ENCODE data around the gene ATXN7L1.
A peak's percentile ranks its signal among the peaks of the same experiment; 100 is the strongest.

Gene ATXN7L1

DNA sequence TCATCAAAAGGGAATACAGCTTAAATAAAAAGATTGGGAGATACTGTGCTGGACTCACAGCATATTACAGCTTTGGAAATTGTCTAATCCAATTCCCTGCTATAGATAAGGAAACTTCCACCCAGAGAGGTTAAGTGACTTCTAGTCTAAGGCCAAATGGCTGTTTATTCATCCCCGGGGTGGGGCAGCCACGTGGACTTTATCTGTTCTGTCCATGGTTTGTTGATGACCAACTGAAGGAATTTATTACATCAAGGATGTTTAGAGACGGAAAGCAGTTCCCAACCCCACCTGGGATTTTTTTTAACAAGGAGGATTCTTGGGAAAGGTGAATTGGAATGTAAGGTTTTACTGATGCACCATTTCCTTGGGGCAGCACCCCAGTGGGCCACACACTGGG lies 88.6 kb downstream of the ATXN7L1 start:
- Histone ChIP-seq H2BK5ac (ENCODE audit: low read length) (no peak overlapping the region), H3K4me2 (ENCODE audit: insufficient read depth, low read length, poor library complexity, severe bottlenecking) (no peak overlapping the region), H3K27me3 (ENCODE audit: control insufficient read depth in 3 of 3, insufficient read depth in 3 of 3, low read depth in 1 of 3, low read length in 3 of 3) (no peaks in the 10 kb centered on the region), H4K91ac (ENCODE audit: low read depth, low read length, poor library complexity) (no peak overlapping the region), H3K14ac (ENCODE audit: low read length) (no peak overlapping the region), H3K4ac (ENCODE audit: low read length) (no peak overlapping the region), H2AK5ac (ENCODE audit: low read depth, low read length) (no peak overlapping the region), H3K4me1 (ENCODE audit: control insufficient read depth in 2 of 2, insufficient read depth in 1 of 2, low read depth in 1 of 2, low read length in 2 of 2) (peaks cover 0 to 5% of the 10 kb centered on the region in 2 donors), H3K27ac (replicated peaks; ENCODE audit: low read length) (no peak overlapping the region), H3K79me1 (ENCODE audit: low read depth, low read length) (no peaks in the 10 kb centered on the region), H3K23ac (ENCODE audit: low read depth, low read length, poor library complexity) (no peak overlapping the region), H2BK12ac (ENCODE audit: low read length) (no peak overlapping the region), H2BK120ac (ENCODE audit: low read depth, low read length) (no peak overlapping the region), H3K36me3 (replicated peaks in 1 of 2; ENCODE audit: control insufficient read depth in 2 of 2, insufficient read depth in 2 of 2, low read length in 2 of 2) (peaks cover 0 to 7% of the 10 kb centered on the region in 2 donors), H3K9ac (ENCODE audit: low read depth, low read length, poor library complexity) (no peak overlapping the region), H3K4me3 (ENCODE audit: low read length in 2 of 2) (no peak overlapping the region), H4K8ac (ENCODE audit: low read depth, low read length) (no peak overlapping the region), H2AFZ (ENCODE audit: low read length) (no peak overlapping the region), H2BK15ac (ENCODE audit: low read length) (no peak overlapping the region), H3K18ac (ENCODE audit: low read length) (no peak overlapping the region), H3K9me3 (replicated peaks in 1 of 2; ENCODE audit: control insufficient read depth in 2 of 2, insufficient read depth in 1 of 2, low read depth in 1 of 2, low read length in 2 of 2) (no peaks in the 10 kb centered on the region)
- DNase-seq (ENCODE audit: low spot score), result no peak
- WGBS, 2 donors (ENCODE audit: extremely low coverage in 2 of 2, insufficient read length in 2 of 2, insufficient replicate concordance in 1 of 2), result no CpG with 5 or more reads among the region's 3 CpGs

- no peaks in the 10 kb centered on the region for H3K27me3 ChIP-seq (ENCODE audit: control insufficient read depth in 3 of 3, insufficient read depth in 3 of 3, low read depth in 1 of 3, low read length in 3 of 3)
- H2BK120ac ChIP-seq (ENCODE audit: low read depth, low read length), result no peak overlapping the region
- H3K9me3 ChIP-seq (replicated peaks in 1 of 2; ENCODE audit: control insufficient read depth in 2 of 2, insufficient read depth in 1 of 2, low read depth in 1 of 2, low read length in 2 of 2), result no peaks in the 10 kb centered on the region
- H4K91ac ChIP-seq (ENCODE audit: low read depth, low read length, poor library complexity), result no peak overlapping the region
- H3K79me1 ChIP-seq (ENCODE audit: low read depth, low read length), result no peaks in the 10 kb centered on the region
- H3K36me3 ChIP-seq (replicated peaks in 1 of 2; ENCODE audit: control insufficient read depth in 2 of 2, insufficient read depth in 2 of 2, low read length in 2 of 2), result peaks cover 0 to 7% of the 10 kb centered on the region in 2 donors
- H2BK12ac ChIP-seq (ENCODE audit: low read length), result no peak overlapping the region
- no peak overlapping the region for H3K23ac ChIP-seq (ENCODE audit: low read depth, low read length, poor library complexity)
- peaks cover 0 to under 1% of the 10 kb centered on the region in 2 donors for H3K4me1 ChIP-seq (ENCODE audit: control insufficient read depth in 2 of 2, insufficient read depth in 1 of 2, low read depth in 1 of 2, low read length in 2 of 2)
- peak overlapping the region; percentile 50 for H3K14ac ChIP-seq (ENCODE audit: low read length)
- no peak overlapping the region for H3K9ac ChIP-seq (ENCODE audit: low read depth, low read length, poor library complexity)
- no peak overlapping the region for H2BK15ac ChIP-seq (ENCODE audit: low read length)
- no peak overlapping the region for H3K18ac ChIP-seq (ENCODE audit: low read length)
- no peak for DNase-seq (ENCODE audit: low spot score)
- no peak overlapping the region for H4K8ac ChIP-seq (ENCODE audit: low read depth, low read length)
- no peak overlapping the region for H3K4ac ChIP-seq (ENCODE audit: low read length)
- WGBS, 2 donors (ENCODE audit: extremely low coverage in 2 of 2, insufficient read length in 2 of 2, insufficient replicate concordance in 1 of 2), result no CpG with 5 or more reads among the region's 10 CpGs
- H3K4me3 ChIP-seq (ENCODE audit: low read length in 2 of 2), result no peak overlapping the region
- H2BK5ac ChIP-seq (ENCODE audit: low read length), result no peak overlapping the region
- no peak overlapping the region for H3K27ac ChIP-seq (replicated peaks; ENCODE audit: low read length)
- no peak overlapping the region for H2AFZ ChIP-seq (ENCODE audit: low read length)
- H3K4me2 ChIP-seq (ENCODE audit: insufficient read depth, low read length, poor library complexity, severe bottlenecking), result no peak overlapping the region
- no peak overlapping the region for H2AK5ac ChIP-seq (ENCODE audit: low read depth, low read length)
These were observed 89.6 kb downstream of the ATXN7L1 start for GRCh38 chr7:105786520-105787470.

- no peaks in the 10 kb centered on the region for H3K27me3 ChIP-seq (ENCODE audit: control insufficient read depth in 3 of 3, insufficient read depth in 3 of 3, low read depth in 1 of 3, low read length in 3 of 3)
- H2BK120ac ChIP-seq (ENCODE audit: low read depth, low read length), result no peak overlapping the region
- H4K8ac ChIP-seq (ENCODE audit: low read depth, low read length), result no peak overlapping the region
- H3K9me3 ChIP-seq (replicated peaks in 1 of 2; ENCODE audit: control insufficient read depth in 2 of 2, insufficient read depth in 1 of 2, low read depth in 1 of 2, low read length in 2 of 2), result no peaks in the 10 kb centered on the region
- H4K91ac ChIP-seq (ENCODE audit: low read depth, low read length, poor library complexity), result no peak overlapping the region
- H3K4me3 ChIP-seq (ENCODE audit: low read length in 2 of 2), result no peak overlapping the region
- H3K14ac ChIP-seq (ENCODE audit: low read length), result no peak overlapping the region
- H2BK5ac ChIP-seq (ENCODE audit: low read length), result no peak overlapping the region
- peaks cover 0 to 7% of the 10 kb centered on the region in 2 donors for H3K36me3 ChIP-seq (replicated peaks in 1 of 2; ENCODE audit: control insufficient read depth in 2 of 2, insufficient read depth in 2 of 2, low read length in 2 of 2)
- no peak overlapping the region for H3K23ac ChIP-seq (ENCODE audit: low read depth, low read length, poor library complexity)
- H3K4me1 ChIP-seq (ENCODE audit: control insufficient read depth in 2 of 2, insufficient read depth in 1 of 2, low read depth in 1 of 2, low read length in 2 of 2), result peaks cover 0 to 1% of the 10 kb centered on the region in 2 donors
- H2AK5ac ChIP-seq (ENCODE audit: low read depth, low read length), result no peak overlapping the region
- no peak overlapping the region for H3K4me2 ChIP-seq (ENCODE audit: insufficient read depth, low read length, poor library complexity, severe bottlenecking)
- no peak overlapping the region for H3K9ac ChIP-seq (ENCODE audit: low read depth, low read length, poor library complexity)
- H3K79me1 ChIP-seq (ENCODE audit: low read depth, low read length), result no peaks in the 10 kb centered on the region
- no peak overlapping the region for H2BK15ac ChIP-seq (ENCODE audit: low read length)
- H2AFZ ChIP-seq (ENCODE audit: low read length), result no peak overlapping the region
- no peak overlapping the region for H3K18ac ChIP-seq (ENCODE audit: low read length)
- no CpG with 5 or more reads among the region's 10 CpGs for WGBS, 2 donors (ENCODE audit: extremely low coverage in 2 of 2, insufficient read length in 2 of 2, insufficient replicate concordance in 1 of 2)
- no peak overlapping the region for H3K4ac ChIP-seq (ENCODE audit: low read length)
- no peak overlapping the region for H3K27ac ChIP-seq (replicated peaks; ENCODE audit: low read length)
- H2BK12ac ChIP-seq (ENCODE audit: low read length), result no peak overlapping the region
- DNase-seq (ENCODE audit: low spot score), result no peak
These were observed 93.9 kb downstream of the ATXN7L1 start for GRCh38 chr7:105782391-105783042.

Measured in neuronal stem cell (in vitro differentiated cells).